Measurements from ENCODE around the gene NOS1AP.

GRCh38 chr1:162087574-162087973, 18.1 kb downstream of the NOS1AP start:
- TF ChIP-seq CTCF (IDR thresholded peaks at IDR 0.05; ENCODE audit: low read depth, low read length, poor library complexity, severe bottlenecking), result no peak
- no peak for TF ChIP-seq EZH2phosphoT487 (IDR thresholded peaks at IDR 0.05; ENCODE audit: borderline replicate concordance, low read length)

Data from DOHH2 (cell line).